Cardiac muscle cell (in vitro differentiated cells and primary cell): ENCODE measurements around the gene FAM124A. TPM values are rescaled to one million over a fixed set of nuclear protein-coding genes. Genes with fewer than 3 reads are reported as not detected.

Experiments used
- DNase-seq, 2 donors: peaks; one replicate each; pipeline versions ENCODE4 v3.0.0 to v3.0.0-alpha.2; 2010 to 2017; ENCODE audit warnings: low read depth in 1 of 2, low spot score in 1 of 2
- H3K27ac ChIP-seq: fragments of 200-600 bp; sonication (generic); 2 replicates; pipeline ENCODE4 v1.5.1; 2016
- H3K27me3 ChIP-seq: fragments of 200-600 bp; sonication (generic); 2 replicates; pipeline ENCODE4 v1.6.0; 2016; ENCODE audit warnings: control low read depth
- H3K36me3 ChIP-seq: fragments of 200-600 bp; sonication (generic); 2 replicates; pipeline ENCODE4 v1.5.1; 2016; ENCODE audit warnings: control low read depth
- H3K4me1 ChIP-seq: fragments of 200-600 bp; sonication (generic); 2 replicates; pipeline ENCODE4 v1.8.1; 2017; ENCODE audit warnings: low read depth, mild to moderate bottlenecking, mixed run types
- H3K4me3 ChIP-seq: fragments of 200-600 bp; sonication (generic); 2 replicates; pipeline ENCODE4 v1.5.1; 2016; ENCODE audit warnings: mild to moderate bottlenecking
- H3K9me3 ChIP-seq: fragments of 200-600 bp; sonication (generic); 2 replicates; pipeline ENCODE4 v1.5.1; 2017; ENCODE audit warnings: low read depth, mild to moderate bottlenecking, control low read depth
- polyA plus RNA-seq: library from polyadenylated mRNA; unstranded; fragments of >200 nt; fragmentation: Nextera tagmentation; extraction: Ambion mirVana; gene quantifications from 2 replicates; pipeline ENCODE4 v1.2.1, GENCODE V29; 2016
- total RNA-seq: library from RNA; depleted of rRNA; stranded (reverse); fragments of >200 nt; gene quantifications from 2 replicates; pipeline ENCODE4 v1.2.3, GENCODE V29; 2016
- TF ChIP-seq, protein P1 (sequence below): IDR thresholded peaks from 2 replicates; pipeline ENCODE4 v1.5.1; 2012; ENCODE audit warnings: low read depth, mild to moderate bottlenecking, low read length

Gene FAM124A
- total and polyA plus RNA-seq, 2 experiments from 2014 or later, result 0.16 to 0.18 TPM

DNA sequence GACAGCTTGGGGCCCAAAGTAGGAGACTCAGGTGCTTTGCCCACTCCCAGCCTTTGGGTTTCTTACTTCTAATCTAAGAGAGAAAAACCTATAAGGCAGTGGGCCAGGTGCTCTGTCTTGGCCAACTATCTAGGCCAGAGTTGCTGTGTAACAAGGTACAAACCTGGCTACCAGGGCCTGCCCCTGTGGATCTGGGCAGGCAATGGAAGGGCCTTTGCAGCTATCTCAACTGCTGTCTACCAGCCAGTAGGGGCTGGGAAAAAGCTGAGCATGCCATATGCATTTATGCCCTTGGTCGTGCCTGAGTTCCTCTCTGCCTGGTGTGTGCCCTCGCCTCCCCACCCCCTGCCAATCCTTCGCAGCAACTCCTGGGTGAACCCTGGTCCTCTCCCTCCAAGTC is 100.6 kb downstream of the FAM124A start:
- Histone ChIP-seq H3K9me3 (no peaks in the 10 kb centered on the region), H3K4me1 (no peaks in the 10 kb centered on the region), H3K27me3 (no peaks in the 10 kb centered on the region), H3K4me3 (no peak overlapping the region), H3K27ac (no peak overlapping the region), H3K36me3 (no peaks in the 10 kb centered on the region)
- no peak for DNase-seq
- TF ChIP-seq, protein P1, sequence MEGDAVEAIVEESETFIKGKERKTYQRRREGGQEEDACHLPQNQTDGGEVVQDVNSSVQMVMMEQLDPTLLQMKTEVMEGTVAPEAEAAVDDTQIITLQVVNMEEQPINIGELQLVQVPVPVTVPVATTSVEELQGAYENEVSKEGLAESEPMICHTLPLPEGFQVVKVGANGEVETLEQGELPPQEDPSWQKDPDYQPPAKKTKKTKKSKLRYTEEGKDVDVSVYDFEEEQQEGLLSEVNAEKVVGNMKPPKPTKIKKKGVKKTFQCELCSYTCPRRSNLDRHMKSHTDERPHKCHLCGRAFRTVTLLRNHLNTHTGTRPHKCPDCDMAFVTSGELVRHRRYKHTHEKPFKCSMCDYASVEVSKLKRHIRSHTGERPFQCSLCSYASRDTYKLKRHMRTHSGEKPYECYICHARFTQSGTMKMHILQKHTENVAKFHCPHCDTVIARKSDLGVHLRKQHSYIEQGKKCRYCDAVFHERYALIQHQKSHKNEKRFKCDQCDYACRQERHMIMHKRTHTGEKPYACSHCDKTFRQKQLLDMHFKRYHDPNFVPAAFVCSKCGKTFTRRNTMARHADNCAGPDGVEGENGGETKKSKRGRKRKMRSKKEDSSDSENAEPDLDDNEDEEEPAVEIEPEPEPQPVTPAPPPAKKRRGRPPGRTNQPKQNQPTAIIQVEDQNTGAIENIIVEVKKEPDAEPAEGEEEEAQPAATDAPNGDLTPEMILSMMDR, result no peak

DNA sequence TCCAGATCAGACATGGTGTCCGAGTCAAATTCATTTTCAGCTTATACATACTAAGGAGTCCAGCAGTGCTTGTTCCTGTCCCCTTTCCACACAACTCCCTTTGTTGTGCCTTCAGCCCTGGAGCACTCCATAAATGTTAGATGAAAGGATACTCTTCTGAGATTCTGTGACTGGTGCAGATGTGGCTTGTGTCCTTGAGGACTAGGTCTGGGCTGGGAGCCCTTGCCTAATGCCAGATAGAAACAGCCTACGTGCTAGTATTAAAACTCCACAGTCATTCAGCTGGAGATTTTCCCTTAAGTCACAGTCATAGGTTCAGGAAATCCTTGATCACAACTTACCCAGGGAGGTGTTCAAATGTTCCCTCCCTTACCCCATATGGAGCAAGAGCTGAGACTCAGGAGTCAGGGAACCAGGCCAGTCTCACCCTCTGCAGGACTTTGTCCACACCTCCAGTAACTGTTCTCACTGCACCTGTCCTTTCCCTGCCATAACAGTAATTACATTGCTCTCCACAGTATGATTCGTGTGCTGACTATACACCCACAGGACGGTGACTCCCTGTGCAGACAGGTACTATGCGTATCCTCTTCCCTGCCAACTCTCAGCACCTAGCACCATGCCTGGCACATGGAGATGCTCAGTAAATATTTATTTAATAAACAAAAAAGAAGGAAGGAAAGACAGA is 101.8 kb downstream of the FAM124A start:
- TF ChIP-seq, protein P1, result no peak
- no peak for DNase-seq
- H3K9me3 ChIP-seq, result no peaks in the 10 kb centered on the region

DNA sequence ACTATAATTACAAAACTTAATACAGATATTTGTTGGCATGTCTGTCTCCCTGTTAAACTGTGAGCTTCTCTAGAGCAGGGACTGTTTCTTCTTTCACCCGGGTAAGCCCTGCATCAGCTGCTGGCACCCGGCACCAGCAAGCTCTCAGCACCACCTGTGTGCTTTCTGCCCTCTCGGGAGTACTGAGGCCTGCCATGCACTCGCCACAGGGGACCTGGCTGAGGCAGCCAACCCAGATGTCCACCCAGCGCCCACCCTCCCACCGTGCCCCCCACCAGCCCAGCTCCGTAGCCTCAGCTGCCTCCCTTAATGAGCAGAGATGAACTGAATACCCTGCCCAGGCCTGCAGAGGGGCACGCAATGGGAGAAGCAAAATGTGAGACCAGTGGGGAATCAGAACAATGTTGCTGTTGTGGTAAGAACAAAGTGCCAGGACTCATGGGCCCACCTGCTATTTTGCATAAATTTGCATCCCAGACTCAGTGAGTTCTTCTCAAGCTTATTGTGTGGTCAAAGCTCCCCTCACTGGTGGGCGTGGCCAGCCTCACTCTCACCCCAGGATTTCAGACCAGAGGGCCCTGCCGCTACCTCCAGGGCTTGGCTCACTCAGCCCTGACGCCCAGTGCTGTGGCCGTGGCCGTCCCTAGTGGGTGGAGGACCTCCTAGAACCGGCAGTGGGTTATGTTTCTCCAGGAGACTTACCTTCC is 102.7 kb downstream of the FAM124A start:
- no peaks in the 10 kb centered on the region for H3K9me3 ChIP-seq
- no peaks in the 10 kb centered on the region for H3K27me3 ChIP-seq
- no peak for DNase-seq
- no peak overlapping the region for H3K27ac ChIP-seq
- H3K4me1 ChIP-seq, result no peaks in the 10 kb centered on the region
- H3K4me3 ChIP-seq, result no peak overlapping the region
- TF ChIP-seq, protein P1, result no peak
- H3K36me3 ChIP-seq, result no peaks in the 10 kb centered on the region

More for the DNA sequence above, 101.8 kb downstream of the FAM124A start:
- no peaks in the 10 kb centered on the region for H3K4me1 ChIP-seq
- H3K27me3 ChIP-seq, result no peaks in the 10 kb centered on the region
- H3K36me3 ChIP-seq, result no peaks in the 10 kb centered on the region
- H3K27ac ChIP-seq, result no peak overlapping the region
- no peak overlapping the region for H3K4me3 ChIP-seq

DNA sequence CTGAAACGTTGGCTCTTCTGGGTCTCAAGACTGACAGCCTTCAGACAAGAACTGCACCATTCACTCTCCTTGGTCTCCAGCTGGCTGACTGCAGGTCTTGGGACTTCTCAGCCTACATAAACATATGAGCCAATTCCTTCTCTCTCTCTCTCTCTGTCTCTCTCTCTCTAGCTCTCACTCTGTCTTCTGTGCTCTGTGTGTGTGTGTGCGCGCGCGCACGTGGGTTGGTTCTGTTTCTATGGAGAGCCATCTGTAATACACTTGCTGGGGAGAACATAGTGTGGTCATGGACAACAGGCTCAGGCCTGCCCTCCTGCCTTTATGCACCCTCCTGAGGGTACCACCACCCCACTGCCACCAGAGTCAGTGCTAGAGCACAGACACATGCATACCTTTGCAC is 103.6 kb downstream of the FAM124A start:
- TF ChIP-seq, protein P1, result no peak

DNA sequence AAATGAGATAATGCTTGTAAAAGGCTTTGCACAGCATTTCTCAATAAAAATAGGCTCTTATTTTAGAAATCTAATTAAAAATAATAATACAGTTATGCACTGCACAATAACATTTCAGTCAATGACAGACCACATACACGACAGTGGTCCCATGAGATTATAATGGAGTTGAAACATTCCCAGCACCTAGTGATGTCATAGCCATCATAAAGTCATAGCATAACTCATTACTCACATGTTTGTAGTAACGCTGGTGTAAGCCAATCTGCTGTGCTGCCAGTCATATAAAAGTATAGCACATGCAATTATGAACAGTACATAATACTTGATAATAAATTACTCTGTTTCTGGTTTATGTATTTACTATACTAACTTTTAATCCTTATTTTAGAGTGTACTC is 104.6 kb downstream of the FAM124A start:
- Histone ChIP-seq H3K36me3 (no peaks in the 10 kb centered on the region), H3K27ac (no peak overlapping the region), H3K4me3 (no peak overlapping the region), H3K27me3 (no peaks in the 10 kb centered on the region), H3K9me3 (no peaks in the 10 kb centered on the region), H3K4me1 (no peaks in the 10 kb centered on the region)
- TF ChIP-seq, protein P1, result no peak
- DNase-seq, result no peak

More for the DNA sequence above, 103.6 kb downstream of the FAM124A start:
- H3K36me3 ChIP-seq, result no peaks in the 10 kb centered on the region
- H3K9me3 ChIP-seq, result no peaks in the 10 kb centered on the region
- no peak for DNase-seq
- H3K4me1 ChIP-seq, result no peaks in the 10 kb centered on the region
- no peaks in the 10 kb centered on the region for H3K27me3 ChIP-seq
- no peak overlapping the region for H3K27ac ChIP-seq
- H3K4me3 ChIP-seq, result no peak overlapping the region
